GM23338 (cell line): ENCODE measurements around the gene NR2C2. TPM values are rescaled to one million over a fixed set of nuclear protein-coding genes. Genes with fewer than 3 reads are reported as not detected.

Experiments
- ATAC-seq: fragments of 200-7000 bp; cut with Tn5 transposase; 3 replicates; pipeline ENCODE4 v1.9.1; 2020
- DNase-seq: peaks from one replicate; pipeline ENCODE4 v3.0.0-alpha.2; 2015; ENCODE audit warnings: low spot score
- H2AFZ ChIP-seq: fragments of 200-600 bp; sonication (generic); 2 replicates; pipeline ENCODE4 v1.8.0; 2016; ENCODE audit warnings: antibody characterized with exemption, mild to moderate bottlenecking, moderate library complexity
- H3F3A ChIP-seq: fragments of 200-600 bp; sonication (generic); replicated peaks from 2 replicates; pipeline ENCODE4 v1.8.0; 2017; ENCODE audit warnings: antibody characterized with exemption, mixed run types, low read depth
- H3K27ac ChIP-seq: fragments of 200-600 bp; sonication (generic); 2 replicates; pipeline ENCODE4 v1.6.1; 2016; ENCODE audit warnings: low read depth
- H3K27me3 ChIP-seq: fragments of 200-600 bp; sonication (generic); 2 replicates; pipeline ENCODE4 v1.8.0; 2016; ENCODE audit warnings: mild to moderate bottlenecking, mixed run types, moderate library complexity; ENCODE audit not compliant: insufficient read depth
- H3K36me3 ChIP-seq: fragments of 200-600 bp; sonication (generic); 2 replicates; pipeline ENCODE4 v1.8.0; 2016; ENCODE audit warnings: mild to moderate bottlenecking; ENCODE audit not compliant: insufficient read depth
- H3K4me1 ChIP-seq: fragments of 200-600 bp; sonication (generic); 2 replicates; pipeline ENCODE4 v1.8.0; 2016; ENCODE audit warnings: mild to moderate bottlenecking, moderate library complexity; ENCODE audit not compliant: insufficient read depth
- H3K4me2 ChIP-seq: fragments of 200-600 bp; sonication (generic); 2 replicates; pipeline ENCODE4 v1.7.1; 2017; ENCODE audit warnings: mixed run types
- H3K4me3 ChIP-seq: fragments of 200-600 bp; sonication (generic); 2 replicates; pipeline ENCODE4 v1.6.1; 2016; ENCODE audit warnings: mixed run types
- H3K79me2 ChIP-seq: fragments of 200-600 bp; sonication (generic); replicated peaks from 2 replicates; pipeline ENCODE4 v1.8.0; 2017; ENCODE audit warnings: mild to moderate bottlenecking; ENCODE audit not compliant: insufficient read depth
- H3K9me2 ChIP-seq: fragments of 200-600 bp; sonication (generic); 2 replicates; pipeline ENCODE4 v1.8.0; 2017; ENCODE audit not compliant: insufficient read depth
- H4K20me1 ChIP-seq: fragments of 200-600 bp; sonication (generic); replicated peaks from 2 replicates; pipeline ENCODE4 v1.8.0; 2017; ENCODE audit warnings: mild to moderate bottlenecking; ENCODE audit not compliant: insufficient read depth
- H3K27ac Mint-ChIP-seq: 2 replicates; pipeline ENCODE4 v1.8.0; 2020; ENCODE audit warnings: inconsistent platforms, mild to moderate bottlenecking, moderate library complexity, mixed read lengths
- H3K27me3 Mint-ChIP-seq: 3 replicates; pipeline ENCODE4 v1.8.0; 2022; ENCODE audit warnings: low read depth, mild to moderate bottlenecking, moderate library complexity, mixed read lengths, inconsistent platforms; ENCODE audit not compliant: insufficient read depth, poor library complexity
- H3K36me3 Mint-ChIP-seq: 3 replicates; pipeline ENCODE4 v1.8.0; 2021; ENCODE audit warnings: low read depth, mild to moderate bottlenecking, inconsistent platforms, moderate library complexity, mixed read lengths
- H3K4me1 Mint-ChIP-seq: 3 replicates; pipeline ENCODE4 v1.8.0; 2020; ENCODE audit warnings: mild to moderate bottlenecking, inconsistent platforms, mixed read lengths
- H3K4me3 Mint-ChIP-seq: 3 replicates; pipeline ENCODE4 v1.8.0; 2021; ENCODE audit warnings: moderate library complexity, mild to moderate bottlenecking, inconsistent platforms, mixed read lengths
- H3K9me3 Mint-ChIP-seq: 3 replicates; pipeline ENCODE4 v1.8.0; 2020; ENCODE audit warnings: moderate library complexity, mild to moderate bottlenecking, inconsistent platforms, mixed read lengths
- CREB1 ChIP-seq: fragments of 250-450 bp; sonication (Bioruptor Pico); IDR thresholded peaks from 2 replicates; pipeline ENCODE4 v1.5.0; 2020; ENCODE audit warnings: low read depth, mild to moderate bottlenecking, moderate library complexity
- EZH2 ChIP-seq: fragments of 200-600 bp; sonication (generic); IDR thresholded peaks from one replicate; pipeline ENCODE4 v1.8.0; 2017; ENCODE audit warnings: antibody characterized with exemption, mild to moderate bottlenecking, low read depth; ENCODE audit not compliant: unreplicated experiment
- EZH2phosphoT487 ChIP-seq: fragments of 200-600 bp; sonication (generic); IDR thresholded peaks from one replicate; pipeline ENCODE4 v1.8.1; 2018; ENCODE audit warnings: antibody characterized with exemption; ENCODE audit not compliant: unreplicated experiment
- JUNB ChIP-seq: IDR thresholded peaks from one replicate; pipeline ENCODE4 v1.6.1; 2016; ENCODE audit warnings: antibody characterized with exemption; ENCODE audit not compliant: unreplicated experiment
- NANOG ChIP-seq: IDR thresholded peaks from 2 replicates; pipeline ENCODE4 v1.6.1; 2016; ENCODE audit warnings: antibody characterized with exemption, borderline replicate concordance
- POLR2AphosphoS5 ChIP-seq: IDR thresholded peaks from 2 replicates; pipeline ENCODE4 v1.6.1; 2016; ENCODE audit warnings: antibody characterized with exemption, low read depth
- REST ChIP-seq: IDR thresholded peaks from one replicate; pipeline ENCODE4 v1.6.1; 2018; ENCODE audit warnings: antibody characterized with exemption; ENCODE audit not compliant: unreplicated experiment
- STAT1 ChIP-seq: IDR thresholded peaks from one replicate; pipeline ENCODE4 v1.6.1; 2016; ENCODE audit warnings: antibody characterized with exemption; ENCODE audit not compliant: unreplicated experiment
- ZNF114 ChIP-seq: fragments of 250-450 bp; sonication (Bioruptor Pico); IDR thresholded peaks from 2 replicates; pipeline ENCODE4 v1.5.0; 2020; ENCODE audit warnings: mild to moderate bottlenecking, moderate library complexity
- ZNF331 ChIP-seq: fragments of 250-450 bp; sonication (Bioruptor Pico); IDR thresholded peaks from 2 replicates; pipeline ENCODE4 v1.5.0; 2020; ENCODE audit warnings: low read depth, mild to moderate bottlenecking, moderate library complexity
- ZNF462 ChIP-seq: fragments of 250-450 bp; sonication (Bioruptor Pico); IDR thresholded peaks from 2 replicates; pipeline ENCODE4 v1.5.0; 2020; ENCODE audit warnings: mild to moderate bottlenecking, moderate library complexity
- polyA plus RNA-seq: library from polyadenylated mRNA; unstranded; fragments of >200 nt; fragmentation: Nextera tagmentation; extraction: Ambion mirVana; gene quantifications from 2 replicates; pipeline ENCODE4 v1.2.1, GENCODE V29; 2016
- total RNA-seq: library from RNA; depleted of rRNA; stranded (reverse); fragments of >200 nt; shearing (Covaris generic); gene quantifications from 2 replicates; pipeline ENCODE4 v1.2.3, GENCODE V29; 2014
- TF ChIP-seq, protein P1 (sequence below): IDR thresholded peaks from 2 replicates; pipeline ENCODE4 v1.6.1; 2016; ENCODE audit warnings: antibody characterized with exemption
- TF ChIP-seq, protein P2 (sequence below), 2 experiments: fragments of 200-600 bp in 1 of 2; sonication (generic) in 1 of 2; conservative IDR thresholded peaks; 2 replicates each; pipeline versions ENCODE4 v1.5.1 to v1.6.1; 2016 to 2017; ENCODE audit warnings: antibody characterized with exemption in 2 of 2, low read depth in 2 of 2, mild to moderate bottlenecking in 2 of 2, moderate library complexity in 1 of 2

The NR2C2 gene
- total and polyA plus RNA-seq, 2 experiments from 2014 or later = 12.0 to 57.2 TPM

GRCh38 chr3:15032650-15033049, 85.3 kb downstream of the NR2C2 start:
- Histone ChIP-seq H3K4me3 (no peak overlapping the region), H2AFZ (no peak overlapping the region), H3K9me2 (no peaks in the 10 kb centered on the region), H3F3A (no peaks in the 10 kb centered on the region), H3K4me1 (no peaks in the 10 kb centered on the region), H3K36me3 (peaks cover 36% of the 10 kb centered on the region), H3K79me2 (no peaks in the 10 kb centered on the region), H3K4me2 (no peak overlapping the region), H3K27me3 (no peaks in the 10 kb centered on the region), H4K20me1 (peaks cover 16% of the 10 kb centered on the region), H3K27ac (no peak overlapping the region)
- Mint-ChIP-seq H3K36me3 (peaks cover 73% of the 10 kb centered on the region), H3K27me3 (peaks cover 8% of the 10 kb centered on the region), H3K4me1 (no peaks in the 10 kb centered on the region), H3K4me3 (no peak overlapping the region), H3K27ac (no peak overlapping the region), H3K9me3 (no peaks in the 10 kb centered on the region)
- ATAC-seq (no peak), DNase-seq (no peak)
- no peak for TF ChIP-seq EZH2phosphoT487
- TF ChIP-seq ZNF114 (CRISPR knock-in tag) = no peak
- TF ChIP-seq REST = no peak
- no peak for TF ChIP-seq NANOG
- no peak for TF ChIP-seq ZNF331 (CRISPR knock-in tag)
- TF ChIP-seq, protein P1, sequence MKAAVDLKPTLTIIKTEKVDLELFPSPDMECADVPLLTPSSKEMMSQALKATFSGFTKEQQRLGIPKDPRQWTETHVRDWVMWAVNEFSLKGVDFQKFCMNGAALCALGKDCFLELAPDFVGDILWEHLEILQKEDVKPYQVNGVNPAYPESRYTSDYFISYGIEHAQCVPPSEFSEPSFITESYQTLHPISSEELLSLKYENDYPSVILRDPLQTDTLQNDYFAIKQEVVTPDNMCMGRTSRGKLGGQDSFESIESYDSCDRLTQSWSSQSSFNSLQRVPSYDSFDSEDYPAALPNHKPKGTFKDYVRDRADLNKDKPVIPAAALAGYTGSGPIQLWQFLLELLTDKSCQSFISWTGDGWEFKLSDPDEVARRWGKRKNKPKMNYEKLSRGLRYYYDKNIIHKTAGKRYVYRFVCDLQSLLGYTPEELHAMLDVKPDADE = no peak
- no peak for TF ChIP-seq CREB1
- no peak for TF ChIP-seq EZH2
- no peak for TF ChIP-seq POLR2AphosphoS5
- no peak for TF ChIP-seq STAT1
- TF ChIP-seq, protein P2, sequence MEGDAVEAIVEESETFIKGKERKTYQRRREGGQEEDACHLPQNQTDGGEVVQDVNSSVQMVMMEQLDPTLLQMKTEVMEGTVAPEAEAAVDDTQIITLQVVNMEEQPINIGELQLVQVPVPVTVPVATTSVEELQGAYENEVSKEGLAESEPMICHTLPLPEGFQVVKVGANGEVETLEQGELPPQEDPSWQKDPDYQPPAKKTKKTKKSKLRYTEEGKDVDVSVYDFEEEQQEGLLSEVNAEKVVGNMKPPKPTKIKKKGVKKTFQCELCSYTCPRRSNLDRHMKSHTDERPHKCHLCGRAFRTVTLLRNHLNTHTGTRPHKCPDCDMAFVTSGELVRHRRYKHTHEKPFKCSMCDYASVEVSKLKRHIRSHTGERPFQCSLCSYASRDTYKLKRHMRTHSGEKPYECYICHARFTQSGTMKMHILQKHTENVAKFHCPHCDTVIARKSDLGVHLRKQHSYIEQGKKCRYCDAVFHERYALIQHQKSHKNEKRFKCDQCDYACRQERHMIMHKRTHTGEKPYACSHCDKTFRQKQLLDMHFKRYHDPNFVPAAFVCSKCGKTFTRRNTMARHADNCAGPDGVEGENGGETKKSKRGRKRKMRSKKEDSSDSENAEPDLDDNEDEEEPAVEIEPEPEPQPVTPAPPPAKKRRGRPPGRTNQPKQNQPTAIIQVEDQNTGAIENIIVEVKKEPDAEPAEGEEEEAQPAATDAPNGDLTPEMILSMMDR (conservative IDR thresholded peaks at IDR 0.05; ENCODE audit: low read depth in 2 of 2) = no peak
- TF ChIP-seq JUNB = no peak
- no peak for TF ChIP-seq ZNF462
